ENCODE measurements around the gene SBF2.

SBF2 gene

DNA sequence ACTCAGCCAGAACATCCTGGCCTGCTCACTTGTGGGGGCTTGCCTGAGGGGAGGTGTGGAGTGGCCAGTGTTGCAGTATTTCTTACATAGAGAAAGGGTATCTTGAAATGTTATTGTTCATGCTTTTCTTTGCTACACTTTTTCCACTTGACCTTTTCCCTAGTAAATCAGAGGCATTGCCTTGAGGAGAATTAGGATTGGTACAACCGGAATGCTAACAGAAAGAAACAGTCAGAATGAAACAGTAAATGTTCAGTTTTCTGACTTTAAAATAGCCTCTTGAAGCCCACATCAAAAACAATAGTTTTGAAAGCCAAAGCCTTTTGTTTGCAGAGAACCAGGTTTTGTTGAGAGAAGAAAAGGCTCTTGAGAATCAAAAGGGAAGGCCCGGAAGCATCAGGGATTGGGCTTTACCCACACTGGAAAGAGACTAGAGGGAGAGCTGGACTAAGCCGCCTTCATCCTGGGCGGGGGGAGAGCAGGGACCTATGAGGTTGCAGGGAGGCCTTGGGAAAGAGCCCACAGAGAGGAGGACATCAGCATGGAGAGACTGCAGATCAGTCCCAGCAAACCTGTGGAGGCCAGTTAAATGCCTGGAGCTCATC is 23.2 kb upstream of the SBF2 start:
- no peak for DNase-seq

DNA sequence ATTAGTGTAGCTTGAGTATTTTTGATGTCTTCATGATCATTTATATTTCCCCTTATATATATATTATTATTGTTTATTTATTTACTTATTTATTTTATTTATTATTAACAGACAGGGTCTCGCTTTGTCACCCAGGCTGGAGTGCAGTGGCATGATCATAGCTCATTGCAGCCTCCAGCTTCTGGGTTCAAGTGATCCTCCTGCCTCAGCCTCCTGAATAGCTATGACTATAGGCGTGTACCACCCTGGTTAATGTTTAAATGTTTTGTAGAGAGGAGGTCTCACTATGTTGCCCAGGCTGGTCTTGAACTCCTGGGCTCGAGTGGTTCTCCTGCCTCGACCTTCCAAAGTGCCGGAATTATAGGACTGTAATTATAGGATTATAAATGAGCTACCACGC is 21.1 kb upstream of the SBF2 start:
- no peak for DNase-seq

DNA sequence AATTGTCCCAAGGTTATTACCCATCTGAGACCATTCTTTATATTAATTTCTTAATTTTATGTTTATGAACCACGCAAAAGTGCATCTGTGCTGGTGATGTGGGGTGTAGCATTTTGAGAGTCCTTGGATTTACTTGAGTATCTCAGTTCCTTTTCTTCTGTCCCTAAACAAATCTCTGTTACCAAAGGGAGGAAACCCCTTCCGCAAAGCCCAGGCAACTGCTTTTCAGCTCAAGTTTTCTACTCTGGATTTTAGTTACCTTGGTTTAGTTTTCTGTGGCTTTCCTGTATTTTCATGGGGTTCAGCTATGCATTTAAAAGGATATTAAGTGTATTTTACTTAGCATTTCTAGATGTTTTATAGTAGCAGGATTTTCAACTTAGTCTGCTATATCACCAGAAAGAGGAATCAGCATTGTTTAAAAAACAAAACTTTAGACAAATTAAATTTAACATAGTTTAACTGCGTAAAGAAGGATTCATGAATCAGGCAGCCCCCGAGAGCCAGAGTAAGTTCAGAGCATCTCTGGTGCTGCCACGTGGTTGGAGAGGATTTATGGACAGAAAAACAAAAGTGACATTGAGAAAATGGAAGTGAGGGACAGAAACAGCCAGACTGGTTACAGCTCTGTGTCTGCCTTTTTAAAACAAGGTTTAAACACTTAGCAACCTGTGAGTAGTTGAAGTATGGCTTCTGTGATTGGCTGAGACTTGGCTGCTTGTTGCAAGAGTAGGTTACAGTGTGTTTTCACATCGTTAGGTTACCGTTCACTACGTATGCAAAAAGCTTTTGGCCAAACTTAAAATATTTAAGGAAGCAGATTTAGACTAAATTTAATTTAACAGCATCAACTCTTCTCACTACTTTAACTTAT is 20.4 kb upstream of the SBF2 start:
- DNase-seq: peak; percentile 80 to 85

DNA sequence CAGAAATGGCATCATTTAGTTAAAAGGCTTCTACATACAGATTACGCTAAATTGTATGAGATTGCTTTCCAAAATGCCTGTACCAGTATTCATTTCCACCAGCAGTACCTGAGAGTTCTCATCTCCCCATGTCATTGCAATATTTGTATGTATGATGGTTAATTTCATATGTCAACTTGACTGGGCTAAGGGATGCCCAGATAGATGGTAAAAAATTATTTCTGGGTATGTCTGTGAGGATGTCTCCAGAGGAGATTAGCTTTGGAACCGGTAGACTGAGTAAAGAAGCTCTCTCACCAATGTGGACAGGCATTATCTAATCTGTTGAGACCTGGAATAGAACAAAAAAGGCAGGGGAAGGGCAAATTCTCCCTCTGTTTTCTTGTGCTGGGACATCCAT is 17.8 kb upstream of the SBF2 start:
- no peak for DNase-seq

DNA sequence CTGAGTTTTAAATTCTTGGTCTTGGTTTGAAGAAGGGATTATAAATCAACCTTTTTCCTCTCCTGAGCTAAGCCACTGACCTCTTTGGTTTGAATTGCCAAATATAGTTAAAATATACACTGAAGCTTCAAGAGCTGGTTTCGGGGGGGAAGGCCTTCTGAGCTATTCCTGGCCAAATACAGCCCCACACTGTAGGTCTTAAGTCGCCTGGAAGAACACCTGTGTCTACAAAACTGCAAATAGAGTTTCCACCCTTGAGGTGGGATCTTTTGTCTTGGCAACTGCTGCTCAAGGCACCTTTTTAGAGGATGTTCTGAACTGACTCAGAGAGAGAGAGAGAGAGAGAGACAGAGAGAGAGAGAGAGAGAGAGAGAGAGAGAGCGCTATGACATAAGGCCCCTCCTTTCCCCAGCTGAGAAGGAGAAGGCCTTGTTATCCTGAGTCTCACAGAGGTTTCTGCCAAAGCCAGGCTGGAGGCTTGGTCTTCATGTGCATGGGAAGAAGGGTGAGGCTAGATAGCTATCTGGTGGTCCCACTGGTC is 16.4 kb upstream of the SBF2 start:
- DNase-seq: no peak

DNA sequence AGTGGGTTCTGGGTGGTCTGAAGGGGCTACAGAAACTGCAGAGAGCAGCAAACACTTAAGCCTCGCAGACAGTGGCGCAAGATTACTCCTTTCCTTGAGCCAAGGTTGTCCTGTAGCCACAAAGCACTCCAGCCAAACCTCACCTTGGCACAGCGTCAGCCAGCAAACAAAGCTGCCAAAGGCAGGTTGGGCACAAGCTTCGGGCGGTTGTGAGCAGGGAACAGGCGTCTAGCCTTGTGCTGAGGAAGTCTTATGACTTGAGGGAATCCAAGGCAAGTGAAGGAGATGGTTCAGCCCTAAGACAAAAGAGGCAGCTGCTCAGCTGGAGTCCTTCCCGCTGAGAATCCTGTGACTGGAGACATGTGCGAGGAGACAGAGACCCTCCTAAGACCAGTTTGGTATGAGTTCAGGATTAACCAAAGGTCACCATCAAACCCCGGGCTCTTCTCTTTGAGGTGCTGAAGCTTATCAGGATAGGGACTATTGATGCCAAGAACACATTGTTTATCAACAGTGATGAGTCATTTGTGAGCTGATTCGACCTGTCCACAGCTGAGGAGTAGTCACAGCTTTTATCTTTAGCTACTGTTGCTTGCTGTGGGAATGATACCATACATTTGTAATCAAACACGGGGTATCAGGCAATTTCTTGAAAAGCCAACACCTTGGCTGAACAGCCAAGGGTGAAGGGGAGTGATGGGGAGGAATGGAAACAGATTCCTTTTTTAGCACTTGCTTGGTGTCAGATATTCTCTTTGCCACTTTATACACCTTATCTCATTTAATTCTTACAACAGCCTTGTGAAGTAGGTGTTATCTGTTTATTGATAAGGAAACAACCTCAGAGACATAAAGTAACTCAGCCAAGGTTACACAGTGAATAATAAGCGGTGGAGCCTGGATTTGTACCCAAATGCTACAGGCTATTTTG is 15.4 kb upstream of the SBF2 start:
- DNase-seq: no peak

DNA sequence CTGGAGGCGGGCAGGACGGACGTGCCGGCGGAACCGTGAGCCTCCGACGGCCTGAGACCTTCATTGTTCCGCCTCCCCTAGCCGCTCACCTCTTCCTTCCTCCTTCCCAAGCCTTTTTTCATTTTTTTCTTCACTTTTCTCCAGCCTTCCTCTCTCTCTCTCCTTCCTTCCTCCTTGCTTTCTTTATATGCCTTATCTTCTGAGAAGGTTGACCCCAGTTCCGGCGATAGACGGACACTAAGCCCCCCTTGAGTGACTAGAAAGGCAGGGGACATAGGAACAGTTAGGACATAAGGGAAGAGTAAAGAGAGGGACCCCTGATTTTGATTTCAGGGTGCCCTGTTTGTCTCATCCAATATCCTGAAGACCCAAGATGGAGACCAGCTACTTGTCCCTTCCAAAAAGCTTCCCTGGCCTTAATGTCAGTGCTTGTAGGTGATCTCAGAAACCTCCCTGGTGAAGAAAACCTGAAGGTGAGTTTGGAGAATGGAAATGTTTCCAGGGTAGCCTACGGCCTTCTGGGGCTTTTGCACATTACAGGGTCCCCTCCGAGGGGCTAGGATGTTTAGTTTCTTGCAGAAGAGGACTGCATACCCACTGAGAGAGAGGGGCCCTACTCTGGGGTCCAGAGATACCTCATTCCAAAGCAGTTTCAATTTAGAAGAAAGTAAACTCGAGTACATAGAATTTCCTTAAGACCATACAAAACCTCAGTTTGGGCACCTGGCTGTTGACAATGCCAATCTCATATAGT is 14.4 kb upstream of the SBF2 start:
- no peak for DNase-seq

DNA sequence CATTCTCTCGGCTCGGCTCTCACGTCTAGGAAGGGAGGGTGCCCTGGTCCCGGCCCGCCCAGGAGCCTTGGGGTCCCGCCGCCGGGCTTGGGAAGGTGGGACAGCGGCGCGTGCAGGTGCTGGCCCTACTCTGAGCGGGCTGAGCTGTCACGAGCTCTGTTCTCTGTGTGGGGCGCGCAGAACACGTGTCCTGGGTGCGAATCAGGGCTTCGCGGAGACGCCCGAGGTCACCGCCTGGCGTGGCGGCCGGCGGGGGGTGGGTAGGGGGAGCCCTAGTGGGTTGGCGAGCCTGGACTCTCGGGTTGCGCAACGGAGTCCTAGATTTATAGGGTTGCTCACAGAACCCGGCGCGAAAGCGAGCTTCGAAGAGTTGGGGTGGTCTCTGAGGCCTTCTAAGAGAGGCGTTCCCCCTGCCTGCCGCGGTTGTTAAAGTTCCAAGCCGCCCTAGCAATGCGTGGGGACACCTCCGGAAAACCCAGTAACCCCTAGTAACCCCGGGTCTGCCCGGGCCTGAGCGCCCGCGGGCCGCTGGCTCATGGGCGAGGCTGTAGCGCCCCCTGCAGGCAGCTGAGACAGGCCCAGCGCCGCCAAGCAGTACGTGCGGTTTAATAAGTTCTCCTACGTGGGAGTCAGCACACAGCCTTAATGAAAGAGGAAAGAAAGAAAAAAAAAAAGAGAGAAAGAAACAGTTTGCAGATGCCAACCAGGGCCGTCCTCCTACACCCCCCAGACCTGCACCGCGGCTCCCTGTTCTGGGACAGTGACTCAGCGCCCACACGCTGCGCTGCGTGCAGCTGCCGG is 13.6 kb upstream of the SBF2 start:
- peak; percentile 76 to 89 for DNase-seq

DNA sequence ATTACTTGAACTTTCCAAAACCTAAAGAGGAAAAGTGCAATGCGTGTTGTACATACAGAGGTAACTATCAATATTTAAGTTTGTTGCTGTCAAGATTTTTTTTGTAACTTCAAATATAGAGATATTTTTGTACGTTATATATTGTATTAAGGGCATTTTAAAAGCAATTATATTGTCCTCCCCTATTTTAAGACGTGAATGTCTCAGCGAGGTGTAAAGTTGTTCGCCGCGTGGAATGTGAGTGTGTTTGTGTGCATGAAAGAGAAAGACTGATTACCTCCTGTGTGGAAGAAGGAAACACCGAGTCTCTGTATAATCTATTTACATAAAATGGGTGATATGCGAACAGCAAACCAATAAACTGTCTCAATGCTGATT is 13.0 kb upstream of the SBF2 start:
- no peak for DNase-seq

DNA sequence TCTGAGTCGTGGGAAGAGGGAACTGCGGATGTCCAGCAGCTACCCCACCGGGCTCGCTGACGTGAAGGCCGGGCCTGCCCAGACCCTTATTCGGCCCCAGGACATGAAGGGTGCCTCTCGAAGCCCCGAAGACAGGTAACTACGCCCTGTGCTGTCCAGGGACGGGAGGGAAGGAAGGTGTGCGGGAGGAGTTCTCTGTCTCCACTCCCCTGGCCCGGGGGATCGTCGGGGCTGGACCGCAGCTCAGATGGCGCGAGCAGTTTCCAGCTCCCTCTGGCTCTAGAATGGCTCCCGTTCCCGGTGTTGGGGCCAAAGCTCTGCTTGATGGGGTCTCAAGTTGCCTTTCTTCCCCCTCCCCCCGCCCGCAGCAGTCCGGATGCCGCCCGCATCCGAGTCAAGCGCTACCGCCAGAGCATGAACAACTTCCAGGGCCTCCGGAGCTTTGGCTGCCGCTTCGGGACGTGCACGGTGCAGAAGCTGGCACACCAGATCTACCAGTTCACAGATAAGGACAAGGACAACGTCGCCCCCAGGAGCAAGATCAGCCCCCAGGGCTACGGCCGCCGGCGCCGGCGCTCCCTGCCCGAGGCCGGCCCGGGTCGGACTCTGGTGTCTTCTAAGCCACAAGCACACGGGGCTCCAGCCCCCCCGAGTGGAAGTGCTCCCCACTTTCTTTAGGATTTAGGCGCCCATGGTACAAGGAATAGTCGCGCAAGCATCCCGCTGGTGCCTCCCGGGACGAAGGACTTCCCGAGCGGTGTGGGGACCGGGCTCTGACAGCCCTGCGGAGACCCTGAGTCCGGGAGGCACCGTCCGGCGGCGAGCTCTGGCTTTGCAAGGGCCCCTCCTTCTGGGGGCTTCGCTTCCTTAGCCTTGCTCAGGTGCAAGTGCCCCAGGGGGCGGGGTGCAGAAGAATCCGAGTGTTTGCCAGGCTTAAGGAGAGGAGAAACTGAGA is 12.2 kb upstream of the SBF2 start:
- no peak for DNase-seq

DNA sequence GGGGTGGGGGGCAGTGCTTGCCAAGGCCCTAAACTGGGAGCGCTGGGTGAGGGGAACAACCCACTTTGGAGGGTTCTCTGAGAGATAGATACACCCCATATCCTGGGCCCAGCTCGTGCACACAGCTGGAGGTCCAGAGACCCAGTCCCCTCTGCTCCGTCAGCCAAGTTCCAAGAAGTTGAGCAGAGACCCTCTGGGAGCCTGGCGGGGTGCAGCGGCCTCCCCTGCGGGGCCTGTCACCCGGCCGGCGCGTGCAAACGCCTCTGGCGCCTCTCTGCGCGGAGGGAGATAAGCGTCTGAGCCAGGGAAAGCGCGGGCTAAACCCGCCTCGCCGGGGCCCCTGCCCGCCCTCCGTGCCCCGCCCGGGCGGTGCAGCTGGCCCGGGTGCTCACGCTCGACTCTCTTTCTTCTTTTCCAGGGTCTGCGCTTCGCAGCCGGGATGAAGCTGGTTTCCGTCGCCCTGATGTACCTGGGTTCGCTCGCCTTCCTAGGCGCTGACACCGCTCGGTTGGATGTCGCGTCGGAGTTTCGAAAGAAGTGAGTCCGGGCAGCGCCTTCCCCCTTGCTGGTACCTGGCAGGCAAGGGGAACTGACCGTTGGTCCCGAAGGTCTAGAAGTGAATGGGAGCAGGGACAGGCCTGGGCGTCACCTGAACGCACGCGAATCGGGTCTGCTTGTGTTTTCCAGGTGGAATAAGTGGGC is 11.4 kb upstream of the SBF2 start:
- peak in 1 of 2 donors; percentile 27 for DNase-seq

DNA sequence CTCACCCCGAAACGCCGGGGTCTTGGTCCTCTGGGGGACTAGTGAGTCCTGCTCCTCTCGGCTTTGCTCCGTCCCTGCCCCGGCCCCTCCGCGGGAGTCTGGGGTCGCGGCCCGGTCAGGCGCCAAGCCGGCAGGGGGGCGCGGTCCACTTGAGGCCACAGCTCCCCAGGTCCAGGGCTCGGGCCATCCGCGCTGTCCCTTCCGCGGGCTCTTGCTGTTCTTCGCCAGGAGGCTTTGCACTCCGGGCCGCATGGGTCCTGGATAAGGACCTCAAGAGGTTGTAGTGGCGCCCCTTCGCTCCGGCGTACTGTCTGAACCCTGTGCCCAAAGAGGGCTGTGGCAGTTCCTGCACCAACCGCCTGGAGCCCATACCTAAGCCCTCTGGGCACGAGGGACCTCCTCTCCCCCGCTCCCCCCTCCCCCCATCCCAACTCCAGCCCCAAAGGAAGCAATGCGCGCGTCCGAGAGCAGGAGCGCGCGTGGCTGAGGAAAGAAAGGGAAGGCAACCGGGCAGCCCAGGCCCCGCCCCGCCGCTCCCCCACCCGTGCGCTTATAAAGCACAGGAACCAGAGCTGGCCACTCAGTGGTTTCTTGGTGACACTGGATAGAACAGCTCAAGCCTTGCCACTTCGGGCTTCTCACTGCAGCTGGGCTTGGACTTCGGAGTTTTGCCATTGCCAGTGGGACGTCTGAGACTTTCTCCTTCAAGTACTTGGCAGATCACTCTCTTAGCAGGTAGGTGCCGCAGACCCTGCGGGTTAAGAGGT is 10.7 kb upstream of the SBF2 start, which contains the start of gene ADM:
Gene ADM, plus strand, starts transcription at position 579 of the 767 bp plus-strand sequence. CDS start 628 bp downstream, outside the sequence.
- DNase-seq: peak; percentile 91 to 92

DNA sequence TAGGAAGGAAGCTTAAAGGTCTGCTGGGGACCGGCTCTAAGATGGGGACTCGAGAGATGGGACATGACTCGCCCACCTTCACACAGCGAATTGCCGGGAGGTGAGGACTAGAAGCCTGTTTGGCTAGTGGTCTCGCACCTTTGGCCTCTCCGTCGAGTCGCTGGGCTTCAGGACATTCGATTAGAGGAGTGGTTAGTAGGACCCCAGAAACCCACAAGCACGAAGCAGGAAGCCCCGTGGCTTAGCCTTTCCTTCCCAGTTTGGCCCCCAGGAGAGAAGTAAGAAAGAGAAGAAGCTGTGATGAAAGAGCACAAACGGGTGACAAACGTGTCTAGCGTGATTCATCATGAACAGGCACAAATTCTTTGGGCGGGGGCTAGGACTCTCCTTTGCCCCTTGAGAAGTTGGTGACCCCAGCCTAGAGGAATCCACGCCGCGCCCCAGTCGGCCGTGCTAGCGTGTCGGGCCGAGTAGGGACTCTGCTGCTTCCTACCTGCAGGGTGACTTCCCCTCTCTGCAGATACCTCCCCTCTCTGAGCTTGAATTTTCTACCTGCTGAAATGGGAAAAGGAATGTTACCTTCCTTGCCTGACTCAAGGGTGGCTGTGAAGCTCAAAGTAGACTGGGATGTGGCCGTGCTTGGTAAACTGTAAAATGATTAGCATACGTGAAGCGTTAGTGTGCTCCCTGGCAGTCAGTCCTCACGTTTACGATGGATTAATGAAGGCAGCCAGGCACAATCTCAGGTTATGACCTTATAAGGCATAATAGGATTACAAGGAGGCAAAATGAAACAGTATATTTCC is 9.7 kb upstream of the SBF2 start:
- DNase-seq: peak; percentile 75 to 79

DNA sequence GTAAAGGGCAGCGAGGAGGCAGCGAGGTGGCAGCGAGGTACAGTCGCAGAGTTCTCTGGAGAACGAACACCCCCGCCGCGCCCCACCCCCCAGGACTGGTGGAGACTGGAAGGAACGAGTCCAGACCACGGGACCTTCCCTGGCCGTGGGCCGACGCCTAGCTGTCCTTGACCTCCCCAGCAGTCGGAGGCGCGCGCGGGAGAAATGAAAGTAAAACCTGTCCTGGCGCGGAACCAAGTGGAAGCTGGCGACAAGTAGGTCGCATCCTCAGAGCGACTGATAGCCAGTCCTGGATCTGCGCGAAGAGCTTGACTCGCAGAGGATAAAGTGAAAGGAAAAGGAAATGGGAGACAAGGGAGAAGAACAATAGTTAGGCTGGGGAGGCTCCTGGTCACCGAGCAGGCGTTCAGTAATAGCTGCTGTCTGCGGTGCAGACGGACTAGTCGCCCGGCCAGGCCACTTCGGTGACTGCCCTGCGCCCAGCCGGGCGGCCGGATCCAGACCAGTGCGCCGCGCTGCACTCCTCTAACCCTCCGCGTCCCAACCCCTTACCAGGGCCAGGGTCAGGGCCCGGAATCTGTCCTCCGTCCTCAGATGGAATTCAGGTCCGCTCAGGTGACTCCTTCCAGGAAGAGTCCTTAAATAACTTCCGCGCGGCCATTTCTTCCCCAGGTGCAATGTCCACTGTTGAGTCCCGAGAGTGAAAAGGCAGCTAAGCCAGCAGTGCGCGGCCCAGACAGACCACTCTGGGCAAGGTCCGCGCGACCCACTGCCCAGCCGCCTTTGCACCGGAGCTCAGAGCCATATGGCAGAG is 8.9 kb upstream of the SBF2 start:
- DNase-seq: peak; percentile 88 to 93

DNA sequence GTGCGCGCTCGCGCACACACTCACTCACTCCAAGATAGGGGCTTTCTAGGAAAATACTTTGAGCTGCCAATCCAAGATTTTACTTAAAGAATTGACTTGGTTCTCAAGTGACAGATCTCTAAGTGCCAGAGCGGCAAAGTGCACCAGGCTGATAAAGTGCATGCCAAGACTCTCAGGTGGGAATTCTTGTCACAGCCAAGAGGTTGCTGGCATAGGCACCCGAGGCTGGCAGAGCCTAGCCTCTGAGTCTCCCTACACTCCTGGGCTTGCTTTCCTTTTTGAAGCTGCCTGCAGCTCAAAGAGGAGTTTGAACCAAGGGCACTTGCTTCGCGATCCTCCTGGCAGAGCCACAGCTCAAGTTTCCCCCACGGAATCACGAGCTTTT is 8.3 kb upstream of the SBF2 start:
- no peak for DNase-seq

DNA sequence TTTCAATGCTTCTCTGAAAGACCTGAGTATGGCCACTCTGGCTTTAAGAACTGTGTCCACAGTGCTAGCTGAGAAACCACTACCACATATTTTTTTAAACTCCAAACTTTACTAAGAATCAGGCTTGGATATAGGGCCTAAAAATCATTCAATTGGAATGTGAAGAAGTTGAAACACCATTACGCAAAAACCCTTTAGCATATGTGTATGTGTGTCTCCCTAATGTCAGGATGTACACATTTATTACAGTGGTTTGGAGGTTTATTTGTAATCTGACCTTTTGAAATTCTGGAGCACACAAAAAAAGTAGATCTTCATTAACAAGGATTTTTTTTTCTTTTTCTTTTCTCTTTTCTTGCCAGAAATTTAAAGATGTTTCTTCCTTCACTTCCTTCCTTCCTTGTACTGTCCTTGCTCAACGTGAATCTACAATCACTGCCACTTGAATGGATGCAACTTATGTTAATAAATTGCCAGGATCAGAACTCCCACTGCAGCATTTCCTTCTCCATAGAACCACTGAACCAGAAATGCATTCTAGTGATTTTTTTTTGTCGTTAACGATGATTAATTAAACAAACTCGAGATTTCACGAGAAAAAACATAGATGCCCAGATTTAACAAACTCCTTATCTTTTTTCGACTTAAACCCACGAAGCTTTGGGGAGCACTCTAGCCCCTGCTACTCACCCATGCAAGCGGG is 7.8 kb upstream of the SBF2 start:
- no peak for DNase-seq

All from inflammatory macrophage (primary cell).